Measurements from ENCODE around the gene SULT1A1. TPM values are rescaled to one million over a fixed set of nuclear protein-coding genes. Genes with fewer than 3 reads are reported as not detected.
"Not testable (repeated sequence)": the region's sequence is repeated elsewhere in the genome, so short reads cannot be mapped to it uniquely, and the experiment has no call there.

SULT1A1 gene
- total RNA-seq, 1 donor from 2014 or later, result 20.6 TPM

DNA sequence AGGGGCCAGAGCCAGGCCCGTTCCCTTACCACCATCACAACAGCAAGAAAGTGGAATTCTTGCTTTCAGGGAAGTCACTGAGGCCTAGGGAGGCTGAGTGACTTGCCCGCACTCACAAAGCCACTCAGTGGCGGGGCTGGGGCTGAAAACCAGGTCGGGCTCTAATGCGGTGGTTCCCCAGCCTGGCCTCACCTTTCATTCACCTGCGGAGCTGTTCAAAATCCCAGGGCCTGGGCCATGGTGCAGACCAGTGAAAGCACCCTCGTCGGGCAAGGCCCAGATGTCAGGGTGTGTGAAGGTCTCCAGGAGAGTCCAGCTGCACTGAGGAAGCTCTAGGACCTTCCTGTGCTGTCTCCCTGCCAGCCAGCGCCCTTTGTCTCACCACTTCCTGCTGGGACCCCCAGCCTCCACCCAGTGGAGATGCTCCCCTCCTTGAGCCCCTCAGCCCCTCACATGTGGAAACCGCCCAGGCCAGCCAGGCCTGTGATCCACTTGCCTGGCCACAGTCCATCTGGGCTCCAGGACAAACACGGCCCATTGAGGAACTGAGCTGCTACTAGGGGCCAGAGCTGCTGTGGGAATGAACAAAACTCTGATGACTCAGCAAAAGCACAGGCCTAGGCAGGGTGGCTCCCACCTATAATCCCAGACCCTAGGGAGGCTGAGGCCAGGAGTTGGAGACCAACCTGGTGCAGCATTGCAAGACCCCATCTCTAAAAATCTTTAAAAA is 812 bp downstream of the SULT1A1 start:
- DNase-seq (ENCODE audit: low spot score), result peak; percentile 40

DNA sequence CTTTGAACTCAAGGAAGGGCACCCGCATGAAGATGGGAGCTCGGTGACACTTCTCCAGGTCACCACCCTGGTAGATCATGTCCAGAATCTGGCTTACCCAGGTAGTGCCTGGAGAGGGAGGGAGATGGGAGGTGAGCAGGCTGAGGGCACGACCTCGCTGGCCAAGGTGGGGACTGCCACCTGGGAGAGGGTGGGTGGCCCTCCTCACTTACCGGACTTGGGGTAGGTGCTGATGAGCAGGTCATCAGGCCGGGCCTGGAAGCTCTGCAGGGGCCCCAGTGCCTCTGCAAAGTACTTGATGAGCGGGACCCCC is 1.4 kb downstream of the SULT1A1 start:
- not testable (repeated sequence) for DNase-seq (ENCODE audit: low spot score)

DNA sequence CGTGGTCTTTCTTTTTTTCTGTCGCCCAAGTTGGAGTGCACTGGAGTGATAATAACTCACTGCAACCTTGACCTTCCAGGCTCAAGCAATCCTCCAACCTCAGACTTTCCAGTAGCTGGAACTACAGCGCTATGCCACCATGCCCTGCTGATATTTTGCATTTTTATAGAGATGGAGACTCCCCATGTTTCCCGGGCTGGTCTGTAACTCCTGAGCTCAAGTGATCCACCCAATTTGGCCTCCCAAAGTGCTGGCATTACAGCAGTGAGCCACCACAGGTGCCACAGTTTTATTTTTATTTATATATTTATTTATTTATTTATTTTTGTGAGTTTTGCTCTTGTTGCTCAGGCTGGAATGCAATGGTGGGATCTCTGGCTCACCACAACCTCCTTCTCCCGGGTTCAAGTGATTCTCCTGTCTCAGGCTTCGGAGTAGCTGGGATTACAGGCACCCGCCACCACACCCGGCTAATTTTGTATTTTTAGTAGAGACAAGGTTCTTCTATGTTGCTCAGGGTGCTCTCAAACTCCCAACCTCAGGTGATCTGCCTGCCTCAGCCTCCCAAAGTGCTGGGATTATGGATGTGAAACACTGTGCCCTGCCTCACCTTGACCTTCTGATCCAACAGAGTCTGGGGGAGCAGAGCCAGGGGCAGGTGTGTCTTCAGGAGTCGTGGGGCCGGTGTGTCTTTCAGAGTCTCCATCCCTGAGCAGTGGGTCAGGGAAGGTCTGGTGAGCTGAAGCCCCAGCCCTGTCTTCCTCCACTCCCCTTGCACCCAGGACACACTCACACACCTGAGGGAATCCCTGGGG is 2.0 kb downstream of the SULT1A1 start:
- not testable (repeated sequence) for DNase-seq (ENCODE audit: low spot score)

DNA sequence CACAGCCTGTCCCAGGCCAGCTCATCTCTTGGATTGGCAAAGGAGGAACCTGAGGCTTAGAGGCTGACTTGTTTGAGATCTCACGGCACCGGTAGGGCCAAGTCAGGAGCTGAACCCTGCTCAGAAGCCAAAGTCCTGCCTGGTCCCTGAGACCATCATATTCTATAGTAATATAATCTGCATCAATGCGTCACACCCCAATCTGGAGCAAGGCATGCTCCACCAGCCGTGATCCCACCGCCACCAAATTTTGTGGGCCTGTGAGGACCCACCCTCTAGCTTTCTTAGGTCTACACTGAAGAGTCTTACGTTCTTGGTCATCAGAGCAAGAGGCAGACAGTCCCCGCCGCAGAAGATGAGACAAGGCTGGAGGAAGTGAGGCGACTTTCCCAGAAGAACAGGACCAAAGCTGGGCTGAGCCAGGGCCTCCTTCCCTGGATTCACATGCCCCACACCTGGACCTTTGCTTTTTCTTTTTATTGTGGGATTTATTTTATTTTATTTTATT is 2.7 kb downstream of the SULT1A1 start:
- DNase-seq (ENCODE audit: low spot score), result no peak

DNA sequence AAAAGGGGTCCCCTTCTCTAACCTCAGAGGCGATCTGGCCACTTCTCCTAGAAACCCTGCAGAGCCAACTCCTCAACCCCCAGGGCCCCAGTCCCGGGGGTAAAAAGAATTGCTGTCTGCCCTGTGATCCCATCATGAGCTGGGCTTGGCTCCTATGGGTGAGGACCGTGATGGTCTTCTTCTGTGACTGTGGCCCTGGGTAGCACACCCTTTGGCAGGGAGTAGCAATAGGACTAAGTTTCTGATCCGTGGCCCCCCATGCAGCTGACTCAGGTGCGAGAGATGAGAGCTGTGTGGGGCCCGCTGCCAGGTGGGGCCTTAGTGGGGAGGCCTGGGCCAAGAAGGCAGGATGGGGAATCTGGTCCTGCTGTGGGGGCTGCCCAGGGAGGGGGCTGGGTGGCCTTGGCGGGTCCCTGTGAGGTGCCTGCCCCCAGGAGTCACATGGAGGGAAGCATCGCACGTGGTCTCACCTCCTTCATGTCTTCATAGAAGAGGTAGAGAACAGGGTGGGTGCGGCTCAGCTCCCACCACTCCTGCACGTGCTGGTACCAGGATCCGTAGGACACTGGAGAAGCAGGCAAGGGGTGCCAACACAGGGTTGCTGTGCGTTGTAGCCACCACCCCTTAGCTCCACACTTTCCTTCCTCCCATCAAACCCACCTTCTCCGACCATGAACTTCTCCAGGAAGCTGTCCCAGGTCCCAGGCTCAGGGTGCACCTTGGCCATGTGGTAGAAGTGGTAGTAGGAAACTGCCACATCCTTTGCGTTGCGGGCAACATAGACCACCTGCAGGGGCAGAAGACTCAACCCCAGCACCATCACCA is 3.3 kb downstream of the SULT1A1 start:
- DNase-seq (ENCODE audit: low spot score), result no peak

DNA sequence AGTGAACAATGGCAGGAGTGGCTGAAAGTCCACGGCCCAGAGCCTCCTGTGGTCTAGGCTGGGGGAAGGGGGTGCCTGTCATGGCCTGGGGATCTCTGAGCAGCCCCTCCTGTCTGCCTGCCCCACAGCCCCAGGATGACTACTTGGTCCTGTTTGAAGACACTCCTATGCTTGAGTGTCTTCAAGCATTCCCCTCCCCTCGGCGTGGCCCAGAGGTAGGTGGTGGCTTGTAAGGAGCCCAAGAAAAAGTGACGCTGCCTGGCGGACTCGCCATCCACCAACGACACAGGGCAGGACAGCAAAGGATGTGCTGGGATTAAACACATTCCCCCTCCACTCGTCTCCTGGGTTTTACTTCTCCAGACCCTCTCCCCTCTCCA is 5.7 kb downstream of the SULT1A1 start:
- DNase-seq (ENCODE audit: low spot score), result no peak

DNA sequence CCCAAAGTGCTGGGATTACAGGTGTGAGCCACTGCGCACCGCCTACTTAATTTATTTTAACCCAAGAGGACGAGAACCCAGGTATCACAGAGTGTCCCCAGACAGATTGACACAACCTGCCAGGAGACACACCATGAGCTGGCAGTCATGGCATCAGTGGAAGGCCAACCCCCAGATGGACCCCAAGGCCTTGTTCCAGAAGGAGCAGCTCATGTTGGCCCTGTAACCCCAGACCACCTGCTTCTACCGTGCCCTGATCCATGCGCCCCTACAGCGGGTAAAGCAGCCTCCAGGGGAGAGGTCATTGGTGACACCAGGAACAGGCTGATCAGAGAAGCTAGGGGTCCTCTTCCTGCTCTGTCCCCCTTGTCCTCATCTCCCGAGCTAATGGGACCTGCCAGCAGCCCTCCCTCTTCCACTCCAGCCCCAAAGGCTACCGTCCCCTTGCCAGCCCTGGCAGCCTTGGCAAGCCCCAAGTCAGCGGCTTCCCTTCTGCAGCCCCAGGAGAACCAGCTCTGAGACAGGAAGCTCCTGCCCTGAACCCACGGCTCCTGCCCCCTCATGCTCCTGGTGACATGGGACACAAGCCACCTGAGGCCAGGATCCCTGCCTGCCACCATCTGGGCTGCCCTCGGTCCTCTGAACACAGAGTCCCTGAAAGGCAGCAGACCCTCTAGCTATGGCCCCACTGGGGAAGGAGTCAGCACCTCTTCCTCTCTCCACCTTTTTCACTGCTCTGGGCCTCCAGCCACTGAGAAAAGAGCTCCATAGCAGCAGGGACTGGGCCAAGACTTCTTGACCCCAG is 6.3 kb downstream of the SULT1A1 start:
- DNase-seq (ENCODE audit: low spot score), result no peak

DNA sequence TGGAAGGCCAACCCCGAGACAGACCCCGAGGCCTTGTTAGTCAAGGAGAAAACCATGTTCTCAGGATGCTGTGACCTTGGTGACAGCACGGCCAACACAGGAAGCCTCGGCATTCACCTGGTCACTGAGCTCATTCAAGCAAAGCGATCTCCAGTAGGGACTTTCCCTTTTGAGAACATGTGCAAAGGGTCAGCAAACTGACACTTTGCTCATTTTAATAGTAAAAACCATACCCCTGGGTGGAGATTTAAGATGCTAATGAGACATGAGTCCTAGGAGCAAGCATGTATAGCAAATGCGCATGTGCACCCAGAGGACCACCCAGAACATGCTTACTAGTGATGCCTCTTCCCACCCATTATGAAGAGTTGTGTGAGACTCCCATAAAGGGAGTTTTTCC is 7.3 kb downstream of the SULT1A1 start:
- DNase-seq (ENCODE audit: low spot score), result no peak

DNA sequence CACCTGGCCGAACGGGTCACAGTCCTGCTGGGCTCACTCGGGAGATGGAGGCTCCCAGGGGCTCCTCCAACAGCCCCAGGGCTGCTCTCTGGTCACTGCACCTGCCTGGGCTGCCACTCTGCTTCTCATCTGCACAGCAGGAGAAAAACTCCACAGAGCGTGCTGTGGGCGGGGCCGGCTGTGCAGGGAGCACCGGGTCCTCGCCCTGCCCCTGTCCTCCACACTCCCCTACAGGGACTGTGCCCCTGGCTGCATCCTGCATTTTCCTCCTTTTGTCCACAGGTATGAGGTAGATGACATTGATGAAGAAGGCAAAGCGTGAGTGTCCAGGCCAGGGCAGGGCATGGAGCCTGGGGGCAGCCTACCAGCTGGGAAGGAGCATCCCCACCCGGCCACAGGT is 7.8 kb downstream of the SULT1A1 start:
- not testable (repeated sequence) for DNase-seq (ENCODE audit: low spot score)

DNA sequence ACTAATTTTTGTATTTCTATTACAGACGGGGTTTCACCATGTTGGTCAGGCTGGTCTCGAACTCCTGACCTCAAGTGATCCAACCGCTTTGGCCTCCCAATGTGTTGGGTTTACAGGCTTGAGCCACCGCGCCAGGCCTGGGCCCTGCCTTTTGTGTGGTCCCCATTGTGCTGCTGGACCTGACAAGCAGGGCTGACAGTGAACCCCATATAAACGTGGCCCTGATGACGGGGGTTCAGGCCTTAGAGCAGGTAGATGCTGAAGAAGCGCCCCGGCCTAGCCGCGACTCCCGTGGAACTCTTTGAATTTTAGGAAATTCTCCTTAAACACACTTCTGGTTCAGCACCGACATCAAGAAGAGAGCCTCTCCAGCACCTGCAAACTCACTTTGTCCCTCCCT is 8.3 kb downstream of the SULT1A1 start:
- not testable (repeated sequence) for DNase-seq (ENCODE audit: low spot score)

DNA sequence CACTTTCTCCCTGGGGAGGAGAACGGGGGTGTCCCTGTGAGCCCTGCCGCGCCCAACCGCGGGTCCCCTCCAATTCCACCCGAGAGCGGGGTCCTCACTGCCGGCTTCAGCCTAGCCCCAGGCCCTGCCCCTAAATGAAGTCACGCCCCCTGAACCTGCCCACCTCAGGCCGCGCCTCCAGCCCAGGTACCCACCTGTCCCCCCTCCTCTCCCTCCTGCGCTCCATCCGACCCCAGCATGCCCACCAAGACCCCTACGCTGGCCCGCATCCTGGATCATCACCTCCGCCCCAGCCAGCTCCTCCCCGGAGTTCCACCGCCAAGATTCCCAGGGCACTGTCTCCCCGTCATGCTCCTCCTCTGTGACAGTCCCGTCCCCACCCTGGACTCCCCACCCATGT is 8.9 kb downstream of the SULT1A1 start:
- DNase-seq (ENCODE audit: low spot score), result not testable (repeated sequence)

DNA sequence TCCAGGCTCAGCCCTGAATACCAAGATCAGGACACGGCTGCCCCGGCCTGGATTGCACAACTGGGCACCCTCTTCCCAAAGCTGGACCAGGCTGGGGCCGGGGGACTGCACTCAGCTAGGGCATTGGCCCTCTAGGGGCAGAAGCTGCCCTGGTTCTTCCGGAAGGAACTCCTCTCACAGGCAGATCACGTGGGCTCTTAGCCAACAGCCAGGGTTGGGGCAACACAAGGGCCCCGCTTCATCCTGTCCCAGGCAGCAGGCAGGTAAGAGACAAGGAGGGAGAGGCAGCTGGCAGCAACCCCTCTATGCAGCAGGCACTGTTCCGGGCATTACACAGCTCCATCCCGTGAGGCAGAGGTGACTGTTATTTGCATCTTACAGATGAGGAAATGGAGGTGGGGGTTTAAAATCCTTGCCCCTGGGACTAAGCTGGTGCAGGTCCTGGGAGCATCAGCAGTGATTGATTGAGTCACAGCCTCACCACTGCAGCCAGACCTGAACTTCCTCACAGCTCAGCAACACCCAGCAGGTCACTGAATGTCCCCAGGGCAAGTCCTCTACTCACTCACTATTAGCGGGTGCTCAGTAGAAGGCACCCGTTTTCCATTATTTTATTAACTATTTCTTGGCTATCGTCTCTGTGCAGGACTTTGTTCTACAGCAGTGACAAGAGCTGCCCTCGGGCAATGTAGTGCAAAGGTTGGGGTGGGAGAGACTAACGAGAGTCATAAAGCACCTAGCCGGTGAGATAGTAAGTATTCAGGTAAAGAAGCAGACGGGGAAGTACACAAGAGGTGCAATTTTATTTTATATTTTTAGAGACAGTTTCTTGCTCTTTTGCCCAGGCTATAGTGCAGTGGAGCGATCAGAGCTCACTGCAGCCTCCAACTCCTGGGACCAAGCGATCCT is 10.2 kb downstream of the SULT1A1 start:
- not testable (repeated sequence) for DNase-seq (ENCODE audit: low spot score)

DNA sequence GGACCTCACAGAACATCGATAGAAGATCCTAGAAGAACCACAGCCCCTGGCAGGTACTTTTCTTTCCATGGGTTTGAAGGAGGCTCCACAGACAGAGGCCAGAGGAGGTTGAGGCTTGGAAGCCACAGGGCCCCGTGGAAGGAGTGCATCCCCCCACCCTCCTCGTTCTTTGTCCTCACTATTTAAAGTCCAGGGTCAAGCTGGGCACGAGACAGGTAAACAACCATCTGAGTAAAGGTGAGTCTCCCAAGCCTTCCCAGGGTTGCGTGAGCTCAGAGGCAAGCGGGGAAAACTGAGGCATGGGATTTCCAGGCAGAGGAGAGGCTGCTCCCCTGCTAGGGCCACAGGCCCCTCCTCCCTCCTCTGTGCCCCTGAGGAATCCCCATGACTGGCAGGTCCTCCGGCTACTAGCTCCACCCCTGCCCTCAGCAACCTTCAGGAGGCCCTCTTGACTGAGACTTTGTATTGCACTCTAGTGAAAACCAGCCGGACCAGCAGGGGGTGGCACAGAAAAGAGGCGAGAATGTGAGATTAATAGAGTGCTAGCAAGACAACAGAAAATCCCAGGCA is 12.1 kb downstream of the SULT1A1 start:
- DNase-seq (ENCODE audit: low spot score), result no peak

DNA sequence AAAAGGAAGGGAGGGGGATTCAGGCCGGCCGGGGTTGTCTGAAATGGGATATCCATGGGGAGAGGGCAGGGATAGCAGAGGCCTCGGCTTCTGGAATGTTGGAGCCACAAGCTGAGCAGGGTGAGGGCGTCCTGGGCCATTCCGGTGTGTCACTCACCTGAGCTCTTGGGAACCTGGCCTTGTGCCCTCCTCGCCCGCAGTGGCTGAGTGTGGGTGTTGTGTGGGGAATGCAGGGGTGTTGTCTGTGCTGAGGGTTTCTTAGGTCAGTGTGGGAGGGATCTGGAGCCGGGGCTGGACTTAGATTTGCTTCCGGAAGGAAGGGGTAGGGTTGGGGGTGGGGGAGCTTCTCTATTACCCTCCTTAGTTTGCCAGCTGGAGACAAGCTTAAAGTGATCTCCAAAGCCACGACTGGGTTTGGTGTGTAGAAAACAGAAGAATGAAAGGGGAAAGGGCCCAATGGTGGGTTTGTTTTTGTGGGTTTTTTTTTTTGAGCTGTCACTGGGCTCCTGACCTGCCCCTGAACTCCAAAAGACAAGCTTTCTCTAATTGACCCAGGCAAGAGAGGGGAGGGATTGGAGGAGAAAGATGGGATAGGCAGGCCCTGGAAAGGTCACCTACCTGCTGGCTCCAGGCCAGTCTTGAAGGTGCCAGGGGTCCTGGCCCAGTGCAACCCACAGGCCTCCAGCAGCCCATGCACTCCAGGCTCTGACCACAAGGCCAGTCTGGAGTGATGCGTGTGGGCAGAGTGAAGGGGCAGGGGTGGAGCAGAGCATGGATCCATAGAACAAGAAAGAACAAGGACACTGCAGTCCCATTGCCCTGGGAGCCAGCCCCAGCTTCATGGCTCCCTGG is 12.8 kb downstream of the SULT1A1 start, which contains the start of gene SULT1A2:
SULT1A2 (minus strand) TSS at position 211 of the 852 bp plus-strand sequence. CDS start 1,120 bp downstream, outside the sequence.
- DNase-seq (ENCODE audit: low spot score), result peak; percentile 61

DNA sequence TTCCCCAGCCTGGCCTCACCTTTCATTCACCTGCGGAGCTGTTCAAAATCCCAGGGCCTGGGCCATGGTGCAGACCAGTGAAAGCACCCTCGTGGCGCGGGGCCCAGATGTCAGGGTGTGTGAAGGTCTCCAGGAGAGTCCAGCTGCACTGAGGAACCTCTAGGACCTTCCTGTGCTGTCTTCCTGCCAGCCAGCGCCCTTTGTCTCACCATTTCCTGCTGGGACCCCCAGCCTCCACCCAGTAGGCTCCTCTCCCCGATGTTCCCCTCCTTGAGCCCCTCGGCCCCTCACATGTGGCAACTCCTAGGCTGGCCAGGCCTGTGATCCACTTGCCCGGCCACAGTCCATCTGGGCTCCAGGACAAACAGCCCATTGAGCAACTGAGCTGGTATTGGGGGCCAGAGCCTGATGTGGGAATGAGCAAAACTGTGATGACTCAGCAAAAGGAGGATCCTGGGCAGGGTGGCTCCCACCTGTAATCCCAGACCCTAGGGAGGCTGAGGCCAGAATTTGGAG is 13.7 kb downstream of the SULT1A1 start:
- no peak for DNase-seq (ENCODE audit: low spot score)

DNA sequence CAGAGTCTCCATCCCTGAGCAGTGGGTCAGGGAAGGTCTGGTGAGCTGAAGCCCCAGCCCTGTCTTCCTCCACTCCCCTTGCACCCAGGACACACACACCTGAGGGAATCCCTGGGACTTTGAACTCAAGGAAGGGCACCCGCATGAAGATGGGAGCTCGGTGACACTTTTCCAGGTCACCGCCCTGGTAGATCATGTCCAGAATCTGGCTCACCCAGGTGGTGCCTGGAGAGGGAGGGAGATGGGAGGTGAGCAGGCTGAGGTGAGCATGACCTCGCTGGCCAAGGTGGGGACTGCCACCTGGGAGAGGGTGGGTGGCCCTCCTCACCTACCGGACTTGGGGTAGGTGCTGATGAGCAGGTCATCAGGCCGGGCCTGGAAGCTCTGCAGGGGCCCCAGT is 14.4 kb downstream of the SULT1A1 start:
- not testable (repeated sequence) for DNase-seq (ENCODE audit: low spot score)

DNA sequence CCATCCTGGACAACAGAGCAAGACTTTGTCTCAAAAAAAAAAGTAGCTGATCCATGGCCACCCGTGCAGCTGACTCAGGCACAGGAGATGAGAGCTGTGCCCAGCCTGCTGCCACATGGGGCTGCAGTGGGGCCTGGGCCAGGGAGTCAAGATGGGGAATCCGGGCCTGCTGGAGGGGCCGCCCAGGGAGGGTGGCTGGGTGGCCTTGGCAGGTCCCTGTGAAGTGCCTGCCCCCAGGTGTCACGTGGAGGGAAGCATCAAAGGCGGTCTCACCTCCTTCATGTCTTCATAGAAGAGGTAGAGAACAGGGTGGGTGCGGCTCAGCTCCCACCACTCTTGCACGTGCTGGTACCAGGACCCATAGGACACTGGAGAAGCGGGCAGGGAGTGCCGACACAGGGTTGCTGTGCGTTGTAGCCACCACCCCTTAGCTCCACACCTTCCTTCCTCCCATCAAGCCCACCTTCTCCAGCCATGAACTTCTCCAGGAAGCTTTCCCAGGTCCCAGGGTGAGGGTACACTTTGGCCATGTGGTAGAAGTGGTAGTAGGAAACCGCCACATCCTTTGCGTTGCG is 16.8 kb downstream of the SULT1A1 start:
- DNase-seq (ENCODE audit: low spot score), result no peak

DNA sequence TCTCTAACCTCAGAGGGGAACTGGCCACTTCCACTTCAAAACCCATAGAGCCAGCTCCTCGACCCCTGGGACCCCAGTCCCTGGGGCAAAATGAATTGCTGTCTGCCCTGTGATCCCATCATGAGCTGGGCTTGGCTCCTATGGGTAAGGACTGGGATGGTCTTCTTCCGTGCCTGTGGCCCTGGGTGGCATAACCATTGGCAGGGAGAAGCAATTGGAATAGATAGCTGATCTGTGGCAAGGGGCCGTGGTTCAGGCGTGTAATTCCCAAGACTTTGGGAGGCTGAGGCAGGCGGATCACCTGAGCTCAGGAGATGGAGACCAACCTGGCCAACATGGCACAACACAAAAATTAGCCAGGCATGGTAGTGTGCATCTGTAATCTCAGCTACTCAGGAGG is 17.3 kb downstream of the SULT1A1 start:
- no peak for DNase-seq (ENCODE audit: low spot score)

Data from ureter (tissue), 1 donor.